Gastroesophageal sphincter (tissue), 3 donors: ENCODE data around the gene TMEM178B.

Experiments
- CTCF ChIP-seq, 4 experiments: fragments of 200-600 bp in 2 of 4; fragments of 450-650 bp in 2 of 4; sonication (generic) in 1 of 4; IDR thresholded peaks; one replicate each; pipeline ENCODE4 v1.5.1; 2017 to 2019; ENCODE audit warnings: antibody characterized with exemption in 4 of 4, mild to moderate bottlenecking in 2 of 4, moderate library complexity in 2 of 4
- EP300 ChIP-seq: sonication (generic); formaldehyde crosslinking; IDR thresholded peaks from one replicate; pipeline ENCODE4 v1.6.1; 2017; ENCODE audit warnings: antibody characterized with exemption, mild to moderate bottlenecking

GRCh38 chr7:141360416-141360760 lies 286.5 kb downstream of the TMEM178B start:
- TF ChIP-seq CTCF (IDR thresholded peaks at IDR 0.05) (no peak), EP300 (no peak)
